IMR-90 (cell line): ENCODE results near the gene SERPINB11. TPM values are rescaled to one million over a fixed set of nuclear protein-coding genes. Genes with fewer than 3 reads are reported as not detected.
A peak's percentile ranks its signal among the peaks of the same experiment; 100 is the strongest.

ENCODE experiments used
- ATAC-seq: fragments of 200-7000 bp; cut with Tn5 transposase; 2 replicates; pipeline ENCODE4 v1.9.1; 2020; ENCODE audit warnings: low read depth, mild to moderate bottlenecking, moderate library complexity
- BruUV-seq: library from RNA; stranded (reverse); fragments of 400-500 nt; replicated peaks from 2 replicates; lab custom pipeline; 2021; lab: Mats Ljungman, UMichigan
- CTCF ChIA-PET: fragments of 300-600 bp; formaldehyde crosslinking; extraction: SDS; loops from one replicate; lab custom pipeline; 2021; ENCODE audit warnings: antibody characterized with exemption; lab: Yijun Ruan, JAX
- POLR2A ChIA-PET: fragments of 300-600 bp; sonication (Branson Sonifier 250); formaldehyde crosslinking; loops from one replicate; lab custom pipeline; 2022; ENCODE audit warnings: antibody characterized with exemption; ENCODE audit not compliant: unreplicated experiment; lab: Charles Lee
- DNase-seq: peaks from one replicate; pipeline ENCODE4 v3.0.0; 2013
- H2AFZ ChIP-seq: replicated peaks from 2 replicates; pipeline ENCODE3; 2013; ENCODE audit warnings: low read length, mild to moderate bottlenecking; ENCODE audit not compliant: poor library complexity
- H2AK5ac ChIP-seq: 2 replicates; pipeline ENCODE4 v1.6.1; 2013; ENCODE audit warnings: low read depth, low read length, inconsistent platforms
- H2AK9ac ChIP-seq: replicated peaks from 2 replicates; pipeline ENCODE3; 2013; ENCODE audit warnings: mild to moderate bottlenecking, low read depth, low read length, moderate library complexity; ENCODE audit not compliant: poor library complexity
- H2BK120ac ChIP-seq: 2 replicates; pipeline ENCODE4 v1.6.1; 2013; ENCODE audit warnings: low read depth, low read length, inconsistent platforms
- H2BK15ac ChIP-seq: 3 replicates; pipeline ENCODE4 v1.6.1; 2013; ENCODE audit warnings: low read depth, low read length, inconsistent platforms
- H2BK20ac ChIP-seq: 2 replicates; pipeline ENCODE4 v1.6.1; 2013; ENCODE audit warnings: low read depth, mild to moderate bottlenecking, inconsistent platforms, low read length, moderate library complexity
- H2BK5ac ChIP-seq: 2 replicates; pipeline ENCODE4 v1.6.1; 2013; ENCODE audit warnings: mild to moderate bottlenecking, low read depth, low read length, inconsistent platforms; ENCODE audit not compliant: poor library complexity, severe bottlenecking
- H3K14ac ChIP-seq: replicated peaks from 2 replicates; pipeline ENCODE4 v1.6.1; 2013; ENCODE audit warnings: low read depth, low read length, inconsistent platforms
- H3K18ac ChIP-seq: 2 replicates; pipeline ENCODE4 v1.6.1; 2013; ENCODE audit warnings: low read depth, low read length, control low read depth
- H3K23ac ChIP-seq: 2 replicates; pipeline ENCODE4 v1.6.1; 2013; ENCODE audit warnings: low read depth, low read length, inconsistent platforms
- H3K27ac ChIP-seq: 2 replicates; pipeline ENCODE4 v1.5.1; 2013; ENCODE audit warnings: mild to moderate bottlenecking, control low read depth, low read length; ENCODE audit not compliant: insufficient read depth
- H3K27me3 ChIP-seq: 2 replicates; pipeline ENCODE4 v1.6.1; 2013; ENCODE audit warnings: low read length; ENCODE audit not compliant: control insufficient read depth, insufficient read depth
- H3K36me3 ChIP-seq: 2 replicates; pipeline ENCODE4 v1.6.1; 2013; ENCODE audit warnings: low read length, mixed read lengths; ENCODE audit not compliant: control insufficient read depth, insufficient read depth
- H3K4ac ChIP-seq: 2 replicates; pipeline ENCODE4 v1.6.1; 2013; ENCODE audit warnings: low read depth, low read length, inconsistent platforms
- H3K4me1 ChIP-seq: 2 replicates; pipeline ENCODE4 v1.6.1; 2013; ENCODE audit warnings: low read length, mixed read lengths; ENCODE audit not compliant: control insufficient read depth, insufficient read depth
- H3K4me2 ChIP-seq: 2 replicates; pipeline ENCODE4 v1.6.1; 2013; ENCODE audit warnings: low read depth, mild to moderate bottlenecking, control low read depth, low read length, moderate library complexity
- H3K4me3 ChIP-seq: 2 replicates; pipeline ENCODE4 v1.5.1; 2013; ENCODE audit warnings: low read depth, mild to moderate bottlenecking, control low read depth, low read length, moderate library complexity; ENCODE audit not compliant: insufficient read depth
- H3K56ac ChIP-seq: 2 replicates; pipeline ENCODE4 v1.6.1; 2013; ENCODE audit warnings: low read length, inconsistent platforms; ENCODE audit not compliant: insufficient read depth; ENCODE audit errors: extremely low read depth
- H3K79me1 ChIP-seq, 2 experiments: 2 replicates each; pipeline ENCODE4 v1.6.1; 2013; ENCODE audit warnings: low read length in 2 of 2, inconsistent platforms in 1 of 2, low read depth in 1 of 2
- H3K9ac ChIP-seq: 2 replicates; pipeline ENCODE4 v1.6.1; 2013; ENCODE audit warnings: low read depth, low read length, control low read depth
- H3K9me1 ChIP-seq: 2 replicates; pipeline ENCODE4 v1.6.1; 2013; ENCODE audit warnings: low read length, inconsistent platforms; ENCODE audit not compliant: insufficient read depth
- H3K9me3 ChIP-seq: 2 replicates; pipeline ENCODE4 v1.6.1; 2013; ENCODE audit warnings: low read length; ENCODE audit not compliant: control insufficient read depth, insufficient read depth
- H4K20me1 ChIP-seq: 2 replicates; pipeline ENCODE4 v1.6.1; 2013; ENCODE audit warnings: low read length, inconsistent platforms; ENCODE audit not compliant: insufficient read depth
- H4K5ac ChIP-seq: 2 replicates; pipeline ENCODE4 v1.6.1; 2013; ENCODE audit warnings: mild to moderate bottlenecking, low read depth, low read length, control low read depth
- H4K8ac ChIP-seq, 2 experiments: 2 replicates each; pipeline ENCODE4 v1.6.1; 2013; ENCODE audit warnings: low read depth in 2 of 2, low read length in 2 of 2, control low read depth in 1 of 2, inconsistent platforms in 1 of 2
- H4K91ac ChIP-seq: 2 replicates; pipeline ENCODE4 v1.6.1; 2013; ENCODE audit warnings: low read depth, low read length, inconsistent platforms; ENCODE audit not compliant: insufficient read depth
- FOS ChIP-seq: fragments of 150-350 bp; IDR thresholded peaks from 2 replicates; pipeline ENCODE4 v1.6.1; 2016; ENCODE audit warnings: low read depth, low read length
- MXI1 ChIP-seq: IDR thresholded peaks from 2 replicates; pipeline ENCODE4 v1.6.1; 2012; ENCODE audit warnings: low read depth, mild to moderate bottlenecking, low read length, moderate library complexity, borderline replicate concordance
- USF2 ChIP-seq: fragments of 150-350 bp; IDR thresholded peaks from 2 replicates; pipeline ENCODE4 v1.6.1; 2017; ENCODE audit warnings: mild to moderate bottlenecking, antibody characterized with exemption, low read length, low read depth
- WGBS, 2 experiments: methylation state at CpG; one replicate each; pipeline versions ENCODE4 v1.1.5 to v1.1.7; 2013; ENCODE audit warnings: missing lambda C conversion rate in 2 of 2; ENCODE audit not compliant: insufficient read length in 1 of 2; ENCODE audit errors: extremely low coverage in 2 of 2; 5-methylcytosine and 5-hydroxymethylcytosine counted together
- dilution Hi-C: fragments of 300-500 bp; cut with HindIII; formaldehyde crosslinking; loops from one replicate; pipeline ENCODE4 v1.14.3; 2018; ENCODE audit warnings: low sequenced_read_pairs; ENCODE audit not compliant: unreplicated experiment
- in situ Hi-C: fragments of 300-500 bp; cut with MboI; formaldehyde crosslinking; loops from 3 replicates; pipeline ENCODE4 v1.14.3; 2019; ENCODE audit warnings: low sequenced_read_pairs, inconsistent platforms, mixed read lengths
- intact Hi-C: fragments of 100-400 bp; cut with micrococcal nuclease; formaldehyde crosslinking; loops from 2 replicates; pipeline ENCODE4 v1.10.0; 2022
- polyA plus RNA-seq, 3 experiments: library from polyadenylated mRNA; depleted of rRNA; stranded (reverse); fragments of >200 nt; gene quantifications; 2 replicates each; pipeline ENCODE4 v1.2.3, GENCODE V29; 2012; ENCODE audit warnings: low replicate concordance in 1 of 3
- total RNA-seq: library from RNA; depleted of rRNA; stranded (reverse); fragments of >200 nt; gene quantifications from 2 replicates; pipeline ENCODE4 v1.2.3, GENCODE V29; 2012

The SERPINB11 gene
- total and polyA plus RNA-seq, 2 of the 4 experiments (the other 2 are of a cell fraction) = 0.12 to 0.18 TPM

DNA sequence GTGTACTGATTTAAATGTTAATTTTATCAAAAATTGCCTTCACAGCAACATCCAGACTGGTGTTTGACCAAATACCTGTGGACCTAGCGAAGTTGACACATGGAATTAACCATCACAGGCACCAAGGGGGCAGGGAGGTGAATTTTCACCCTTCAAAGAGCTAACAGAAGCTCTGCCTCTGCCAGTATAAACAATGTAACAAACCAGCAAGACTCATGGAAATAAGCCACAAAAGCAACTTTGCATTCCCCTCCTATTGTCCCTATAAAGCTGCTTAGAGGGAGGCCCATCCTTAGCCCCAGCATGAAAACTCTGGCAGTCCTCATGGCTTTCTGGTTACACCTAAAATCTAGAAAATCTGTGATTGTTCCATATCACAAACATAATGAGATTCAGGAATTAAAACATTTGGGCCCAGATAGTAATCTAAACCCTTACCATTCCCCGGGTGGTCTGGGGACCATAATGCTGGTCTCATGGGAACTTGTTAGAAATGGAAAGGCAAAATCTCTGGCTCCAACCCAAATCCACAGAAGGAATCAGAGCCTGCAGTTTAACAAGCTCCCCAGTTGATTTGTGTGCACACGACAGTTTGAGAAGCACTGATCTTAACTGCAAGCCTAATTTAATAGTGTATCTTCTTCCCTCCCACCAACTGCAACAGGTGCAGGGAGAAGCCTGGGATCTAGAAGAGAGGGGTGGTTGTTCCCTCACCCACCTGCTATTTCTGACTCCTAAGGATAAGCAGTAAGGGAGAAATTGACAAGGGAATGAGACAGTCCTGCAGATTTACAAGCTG lies 23.1 kb downstream of the SERPINB11 start (continued):
- TF ChIP-seq FOS = no peak

GRCh38 chr18:63730773-63731172 lies 28.0 kb downstream of the SERPINB11 start:
- Histone ChIP-seq H3K27ac (no peak overlapping the region), H3K4me3 (no peak overlapping the region), H3K4ac (no peak overlapping the region), H3K79me1 (no peaks in the 10 kb centered on the region), H3K4me2 (no peak overlapping the region), H3K9ac (no peak overlapping the region), H3K27me3 (no peaks in the 10 kb centered on the region; the same call in 1 of the 2 replicates), H2BK15ac (no peak overlapping the region), H3K14ac (no peak overlapping the region), H2AFZ (no peak overlapping the region), H3K9me1 (no peaks in the 10 kb centered on the region), H3K36me3 (no peaks in the 10 kb centered on the region), H2BK20ac (no peak overlapping the region), H3K18ac (no peak overlapping the region), H3K4me1 (no peaks in the 10 kb centered on the region), H3K56ac (no peak overlapping the region), H2BK5ac (no peak overlapping the region), H3K9me3 (no peaks in the 10 kb centered on the region), H2AK5ac (no peak overlapping the region), H2AK9ac (no peak overlapping the region), H3K23ac (no peak overlapping the region), H4K20me1 (no peaks in the 10 kb centered on the region), H4K8ac (no peak overlapping the region), H2BK120ac (no peak overlapping the region), H4K91ac (no peak overlapping the region), H4K5ac (no peak overlapping the region)
- ChIA-PET POLR2A (no interaction called here), CTCF (interaction anchor here (0.6 to 1.5 kb wide), 2 partner anchors 11 to 136 kb away, joined by 3 read pairs; no protein-coding TSS in a partner anchor)
- WGBS, 2 experiments = 25% methylated on average over 2 of the region's 5 CpGs; no CpG with 5 or more reads in 1 of the 2 experiments
- intact Hi-C loops (no loop called here), in situ Hi-C loops (no loop called here), dilution Hi-C loops (no loop called here)
- DNase-seq (no peak), ATAC-seq (no peak)
- TF ChIP-seq MXI1 (no peak), USF2 (0 out of 2 replicates have a peak, but pooled peaks have one; percentile 26)
- BruUV-seq = no TSS peak
